Upper lobe of left lung (tissue), 4 donors: ENCODE results near the gene H2AZ1.

ENCODE experiments used
- EP300 ChIP-seq, 4 donors: sonication (generic); formaldehyde crosslinking; IDR thresholded peaks; one replicate each; pipeline ENCODE4 v1.5.1; 2017; ENCODE audit warnings: antibody characterized with exemption in 4 of 4, control low read depth in 2 of 4
- POLR2A ChIP-seq, 4 donors: fragments of 450-650 bp; IDR thresholded peaks; one replicate each; pipeline ENCODE4 v1.5.1; 2016 to 2017; ENCODE audit warnings: antibody characterized with exemption in 4 of 4, mild to moderate bottlenecking in 2 of 4
- POLR2AphosphoS5 ChIP-seq, 2 donors: sonication (generic); formaldehyde crosslinking; IDR thresholded peaks; one replicate each; pipeline ENCODE4 v1.5.1; 2017; ENCODE audit warnings: antibody characterized with exemption in 2 of 2
- TF ChIP-seq, protein P1 (sequence below), 6 experiments: fragments of 450-650 bp in 4 of 6; fragments of 200-600 bp in 2 of 6; sonication (generic) in 2 of 6; IDR thresholded peaks; one replicate each; pipeline ENCODE4 v1.5.1; 2016 to 2019; ENCODE audit warnings: antibody characterized with exemption in 6 of 6

DNA sequence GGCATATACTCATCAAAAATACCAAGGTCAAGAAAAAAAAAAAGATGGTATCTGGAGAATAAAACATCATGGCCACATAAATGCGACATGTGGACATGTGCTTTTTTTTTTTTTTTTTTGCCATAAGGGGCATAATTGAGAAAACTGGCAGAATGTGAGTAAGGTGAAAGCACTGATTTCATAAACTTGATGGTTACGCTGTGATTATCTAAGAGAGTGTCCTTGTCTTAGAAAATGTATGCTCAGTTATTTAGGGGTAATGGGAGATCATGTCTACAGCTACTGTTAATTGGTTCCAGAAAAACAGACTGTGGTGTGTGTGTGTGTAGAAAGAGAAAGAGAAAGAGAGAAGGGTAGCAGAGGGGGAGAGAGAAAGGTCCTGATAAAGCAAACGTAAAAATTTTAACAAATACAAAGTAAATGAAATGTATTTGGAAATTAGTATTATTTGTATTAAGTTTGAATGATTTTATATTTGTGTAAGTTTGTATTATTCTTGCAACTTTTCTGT lies 11.8 kb downstream of the H2AZ1 start:
- TF ChIP-seq, protein P1, sequence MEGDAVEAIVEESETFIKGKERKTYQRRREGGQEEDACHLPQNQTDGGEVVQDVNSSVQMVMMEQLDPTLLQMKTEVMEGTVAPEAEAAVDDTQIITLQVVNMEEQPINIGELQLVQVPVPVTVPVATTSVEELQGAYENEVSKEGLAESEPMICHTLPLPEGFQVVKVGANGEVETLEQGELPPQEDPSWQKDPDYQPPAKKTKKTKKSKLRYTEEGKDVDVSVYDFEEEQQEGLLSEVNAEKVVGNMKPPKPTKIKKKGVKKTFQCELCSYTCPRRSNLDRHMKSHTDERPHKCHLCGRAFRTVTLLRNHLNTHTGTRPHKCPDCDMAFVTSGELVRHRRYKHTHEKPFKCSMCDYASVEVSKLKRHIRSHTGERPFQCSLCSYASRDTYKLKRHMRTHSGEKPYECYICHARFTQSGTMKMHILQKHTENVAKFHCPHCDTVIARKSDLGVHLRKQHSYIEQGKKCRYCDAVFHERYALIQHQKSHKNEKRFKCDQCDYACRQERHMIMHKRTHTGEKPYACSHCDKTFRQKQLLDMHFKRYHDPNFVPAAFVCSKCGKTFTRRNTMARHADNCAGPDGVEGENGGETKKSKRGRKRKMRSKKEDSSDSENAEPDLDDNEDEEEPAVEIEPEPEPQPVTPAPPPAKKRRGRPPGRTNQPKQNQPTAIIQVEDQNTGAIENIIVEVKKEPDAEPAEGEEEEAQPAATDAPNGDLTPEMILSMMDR (IDR thresholded peaks at IDR 0.05) = no peak
- TF ChIP-seq EP300 (IDR thresholded peaks at IDR 0.05) (no peak), POLR2A (IDR thresholded peaks at IDR 0.05) (no peak), POLR2AphosphoS5 (IDR thresholded peaks at IDR 0.05) (no peak)
